GM12878 (cell line): ENCODE results near the gene TPCN2. TPM values are rescaled to one million over a fixed set of nuclear protein-coding genes. Genes with fewer than 3 reads are reported as not detected.

ENCODE experiments used
- ATAC-seq: fragments of 200-7000 bp; cut with Tn5 transposase; 3 replicates; pipeline ENCODE4 v1.9.1; 2020; ENCODE audit warnings: mild to moderate bottlenecking, moderate library complexity
- BruUV-seq: library from RNA; stranded (reverse); fragments of 400-500 nt; replicated peaks from 2 replicates; lab custom pipeline; 2021; lab: Mats Ljungman, UMichigan
- CTCF ChIA-PET: fragments of 300-600 bp; sonication (Branson Sonifier 250); formaldehyde crosslinking; extraction: SDS; loops from one replicate; lab custom pipeline; 2021; ENCODE audit warnings: inconsistent platforms; lab: Yijun Ruan, JAX
- POLR2A ChIA-PET: fragments of 350-600 bp; formaldehyde crosslinking; extraction: SDS; loops from one replicate; lab custom pipeline; 2021; ENCODE audit warnings: inconsistent platforms; lab: Charles Lee
- RAD21 ChIA-PET: fragments of 300-600 bp; sonication (Branson Sonifier 250); formaldehyde crosslinking; loops from one replicate; lab custom pipeline; 2023; ENCODE audit warnings: antibody characterized with exemption; ENCODE audit not compliant: unreplicated experiment; lab: Charles Lee
- SMC1A ChIA-PET: fragments of 300-600 bp; sonication (Branson Sonifier 250); formaldehyde crosslinking; loops from one replicate; lab custom pipeline; 2023; ENCODE audit not compliant: unreplicated experiment, uncharacterized antibody; lab: Charles Lee
- DNase-seq: peaks from one replicate; pipeline ENCODE4 v3.0.0-alpha.2; 2011; ENCODE audit warnings: low read depth, low spot score
- FAIRE-seq: peaks from 3 replicates; lab custom pipeline; 2011; peaks lifted over from hg19 to GRCh38; lab: Jason Lieb, UNC
- H2AFZ ChIP-seq: 2 replicates; pipeline ENCODE4 v1.6.0; 2011; ENCODE audit warnings: low read depth, low read length, control low read depth; ENCODE audit not compliant: control insufficient read depth
- H3K27ac ChIP-seq: 2 replicates; pipeline ENCODE4 v1.5.1; 2011; ENCODE audit warnings: control low read depth; ENCODE audit not compliant: control insufficient read depth, insufficient read depth
- H3K27me3 ChIP-seq, 2 experiments: replicated peaks in 1 of 2; 2 replicates each; pipeline versions ENCODE4 v1.6.0 to v1.6.1; 2011; ENCODE audit warnings: low read length in 1 of 2; ENCODE audit not compliant: control insufficient read depth in 2 of 2, insufficient read depth in 2 of 2
- H3K36me3 ChIP-seq, 2 experiments: 2 replicates each; pipeline ENCODE4 v1.5.1; 2011; ENCODE audit warnings: low read length in 1 of 2; ENCODE audit not compliant: control insufficient read depth in 2 of 2, insufficient read depth in 2 of 2
- H3K4me1 ChIP-seq: 2 replicates; pipeline ENCODE4 v1.6.1; 2011; ENCODE audit warnings: mild to moderate bottlenecking, low read length, moderate library complexity, mixed read lengths; ENCODE audit not compliant: control insufficient read depth, insufficient read depth
- H3K4me2 ChIP-seq: 2 replicates; pipeline ENCODE4 v1.6.0; 2011; ENCODE audit warnings: control low read depth; ENCODE audit not compliant: control insufficient read depth, insufficient read depth
- H3K4me3 ChIP-seq: fragments of 200-600 bp; sonication (generic); 2 replicates; pipeline ENCODE4 v1.5.1; 2016
- H3K79me2 ChIP-seq: 2 replicates; pipeline ENCODE4 v1.6.0; 2011; ENCODE audit warnings: low read length; ENCODE audit not compliant: control insufficient read depth, insufficient read depth
- H3K9ac ChIP-seq: 2 replicates; pipeline ENCODE4 v1.8.0; 2011; ENCODE audit warnings: low read length, control low read depth, mixed read lengths; ENCODE audit not compliant: control insufficient read depth, insufficient read depth
- H3K9me3 ChIP-seq: replicated peaks from 3 replicates; pipeline ENCODE4 v1.5.1; 2011; ENCODE audit warnings: mild to moderate bottlenecking, low read length; ENCODE audit not compliant: control insufficient read depth, insufficient read depth
- H4K20me1 ChIP-seq: 2 replicates; pipeline ENCODE4 v1.6.0; 2011; ENCODE audit not compliant: control insufficient read depth, insufficient read depth
- ATF7 ChIP-seq: fragments of 450-650 bp; IDR thresholded peaks from 2 replicates; pipeline ENCODE4 v1.6.1; 2016; ENCODE audit warnings: low read depth, mild to moderate bottlenecking
- BCL11A ChIP-seq: IDR thresholded peaks from 2 replicates; pipeline ENCODE4 v1.6.1; 2011; ENCODE audit warnings: low read depth, low read length
- BCL3 ChIP-seq: IDR thresholded peaks from 2 replicates; pipeline ENCODE4 v1.6.1; 2011; ENCODE audit warnings: borderline replicate concordance, low read depth, mild to moderate bottlenecking, moderate library complexity, low read length; ENCODE audit not compliant: insufficient read depth, poor library complexity, severe bottlenecking
- BRCA1 ChIP-seq: IDR thresholded peaks from 2 replicates; pipeline ENCODE4 v1.6.1; 2011; ENCODE audit warnings: low read depth, low read length, improper control_type of control experiment
- CBFB ChIP-seq: IDR thresholded peaks from 2 replicates; pipeline ENCODE4 v1.6.1; 2016; ENCODE audit warnings: antibody characterized with exemption, low read depth
- CREB1 ChIP-seq: IDR thresholded peaks from 2 replicates; pipeline ENCODE4 v1.6.1; 2012; ENCODE audit warnings: low read depth, mild to moderate bottlenecking, inconsistent platforms
- DPF2 ChIP-seq: fragments of 450-650 bp; IDR thresholded peaks from 2 replicates; pipeline ENCODE4 v1.6.1; 2017; ENCODE audit warnings: mild to moderate bottlenecking
- EED ChIP-seq: sonication (generic); IDR thresholded peaks from 2 replicates; pipeline ENCODE4 v1.6.1; 2016; ENCODE audit warnings: antibody characterized with exemption, low read depth
- ESRRA ChIP-seq: IDR thresholded peaks from 2 replicates; pipeline ENCODE4 v1.6.1; 2012; ENCODE audit warnings: mild to moderate bottlenecking, low read length, improper control_type of control experiment
- FOXK2 ChIP-seq: fragments of 450-650 bp; IDR thresholded peaks from 2 replicates; pipeline ENCODE4 v1.6.1; 2017; ENCODE audit warnings: mild to moderate bottlenecking, moderate library complexity
- LARP7 ChIP-seq: fragments of 450-650 bp; IDR thresholded peaks from 2 replicates; pipeline ENCODE4 v1.6.1; 2017; ENCODE audit warnings: mild to moderate bottlenecking
- MEF2B ChIP-seq: fragments of 450-650 bp; IDR thresholded peaks from 2 replicates; pipeline ENCODE4 v1.6.1; 2018; ENCODE audit warnings: mild to moderate bottlenecking, moderate library complexity; ENCODE audit not compliant: partially characterized antibody, poor library complexity, severe bottlenecking
- SMC3 ChIP-seq: IDR thresholded peaks from 2 replicates; pipeline ENCODE4 v1.6.1; 2011; ENCODE audit warnings: low read length, improper control_type of control experiment, borderline replicate concordance
- SP1 ChIP-seq: IDR thresholded peaks from one replicate; pipeline ENCODE4 v1.6.1; 2011; ENCODE audit warnings: low read depth, low read length
- ZBED1 ChIP-seq: IDR thresholded peaks from 2 replicates; pipeline ENCODE4 v1.6.1; 2016; ENCODE audit warnings: borderline replicate concordance
- WGBS: methylation state at CpG from one replicate; pipeline ENCODE4 v1.1.6; 2016; ENCODE audit warnings: low lambda C conversion rate; ENCODE audit not compliant: insufficient replicate concordance, insufficient coverage; ENCODE audit errors: missing lambda C conversion rate; 5-methylcytosine and 5-hydroxymethylcytosine counted together
- in situ Hi-C: fragments of 300-500 bp; cut with MboI; formaldehyde crosslinking; loops from 9 replicates; pipeline ENCODE4 v1.14.3; 2018; ENCODE audit warnings: mixed read lengths
- intact Hi-C: fragments of 100-400 bp; cut with micrococcal nuclease; formaldehyde crosslinking; loops from one replicate; pipeline ENCODE4 v1.14.2; 2022; ENCODE audit not compliant: unreplicated experiment
- polyA plus RNA-seq, 11 experiments: library from polyadenylated mRNA; depleted of rRNA in 4 of 11; unstranded in 6 of 11; stranded (reverse) in 5 of 11; fragments of >200 nt; fragmentation: Nextera tagmentation in 4 of 11; fragmentation: Illumina TruSeq in 1 of 11; extraction: Ambion mirVana in 4 of 11; extraction: Trizol in 1 of 11; gene quantifications; 1 replicate in 1 of 11; 2 replicates in 10 of 11; pipeline versions ENCODE4 v1.2.1 to v1.2.3, GENCODE V29; 2011 to 2016; ENCODE audit warnings: inconsistent platforms in 2 of 11, missing spikeins in 2 of 11, low read depth in 1 of 11
- total RNA-seq, 4 experiments: library from RNA; depleted of rRNA in 3 of 4; stranded (reverse); fragments of >200 nt in 3 of 4; fragmentation: Illumina TruSeq in 1 of 4; extraction: Trizol in 1 of 4; gene quantifications; 2 replicates each; pipeline versions ENCODE4 v1.2.1 to v1.2.3, GENCODE V29; 2013 to 2021
- TF ChIP-seq, protein P1 (sequence below): IDR thresholded peaks from 2 replicates; pipeline ENCODE4 v1.6.1; 2012; ENCODE audit warnings: low read length, inconsistent platforms
- TF ChIP-seq, protein P2 (sequence below): fragments of 450-650 bp; IDR thresholded peaks from 2 replicates; pipeline ENCODE4 v1.6.1; 2017; ENCODE audit warnings: antibody characterized with exemption, mild to moderate bottlenecking, moderate library complexity
- TF ChIP-seq, protein P3 (sequence below): fragments of 450-650 bp; IDR thresholded peaks from 2 replicates; pipeline ENCODE4 v1.6.1; 2017; ENCODE audit warnings: borderline replicate concordance

Gene TPCN2
- total and polyA plus RNA-seq, 10 of the 15 experiments (the other 5 are each of a cell fraction or from before 2014, with no cell fraction given) = 1.7 to 18.4 (median 8.4) TPM

DNA sequence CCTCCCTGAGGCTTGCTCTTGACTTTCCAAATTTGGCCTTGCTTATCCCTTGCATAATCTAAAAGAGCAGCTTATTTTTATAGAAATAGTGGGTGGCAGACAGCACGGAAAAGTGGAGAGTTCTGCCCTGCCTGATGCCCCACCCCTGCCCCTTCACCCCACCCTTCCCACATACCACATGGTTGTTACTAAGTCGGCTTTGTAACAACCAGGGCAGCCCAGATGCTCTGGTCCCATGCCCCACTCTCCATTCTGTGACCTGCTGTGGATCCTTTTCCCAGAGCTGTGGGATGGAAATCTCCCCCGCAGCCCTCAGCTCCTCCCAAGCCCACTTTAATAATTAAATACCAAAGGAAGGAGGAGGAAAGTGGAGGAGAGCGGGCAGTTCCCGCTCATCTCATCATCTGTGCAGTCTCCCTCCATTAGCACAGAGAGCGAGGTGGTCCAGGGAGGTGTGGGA lies 46.6 kb upstream of the TPCN2 start (continued):
- TF ChIP-seq DPF2 = no peak
- no peak for TF ChIP-seq FOXK2
- TF ChIP-seq BCL3 = no peak
- TF ChIP-seq SP1 = no peak
- TF ChIP-seq CREB1 = no peak
- TF ChIP-seq, protein P1, sequence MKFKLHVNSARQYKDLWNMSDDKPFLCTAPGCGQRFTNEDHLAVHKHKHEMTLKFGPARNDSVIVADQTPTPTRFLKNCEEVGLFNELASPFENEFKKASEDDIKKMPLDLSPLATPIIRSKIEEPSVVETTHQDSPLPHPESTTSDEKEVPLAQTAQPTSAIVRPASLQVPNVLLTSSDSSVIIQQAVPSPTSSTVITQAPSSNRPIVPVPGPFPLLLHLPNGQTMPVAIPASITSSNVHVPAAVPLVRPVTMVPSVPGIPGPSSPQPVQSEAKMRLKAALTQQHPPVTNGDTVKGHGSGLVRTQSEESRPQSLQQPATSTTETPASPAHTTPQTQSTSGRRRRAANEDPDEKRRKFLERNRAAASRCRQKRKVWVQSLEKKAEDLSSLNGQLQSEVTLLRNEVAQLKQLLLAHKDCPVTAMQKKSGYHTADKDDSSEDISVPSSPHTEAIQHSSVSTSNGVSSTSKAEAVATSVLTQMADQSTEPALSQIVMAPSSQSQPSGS = no peak
- no peak for TF ChIP-seq ATF7
- TF ChIP-seq LARP7 = no peak
- TF ChIP-seq ESRRA = no peak
- no peak for TF ChIP-seq CBFB

- SMC1A ChIA-PET = no interaction called here
- no peaks in the 10 kb centered on the region for H3K36me3 ChIP-seq
- no peak overlapping the region for H3K4me2 ChIP-seq
- H3K4me1 ChIP-seq = no peaks in the 10 kb centered on the region; the same call in 1 of the 2 replicates
- 14% methylated on average over 12 of the region's 13 CpGs for WGBS
- RAD21 ChIA-PET = no interaction called here
- POLR2A ChIA-PET = no interaction called here
- intact Hi-C loops = no loop called here
- FAIRE-seq (no peak), ATAC-seq (no peak), DNase-seq (no peak)
- H3K9me3 ChIP-seq = no peaks in the 10 kb centered on the region
- no peak for TF ChIP-seq BCL11A
- TF ChIP-seq MEF2B = no peak
- no peak for TF ChIP-seq CBFB
- TF ChIP-seq, protein P2, sequence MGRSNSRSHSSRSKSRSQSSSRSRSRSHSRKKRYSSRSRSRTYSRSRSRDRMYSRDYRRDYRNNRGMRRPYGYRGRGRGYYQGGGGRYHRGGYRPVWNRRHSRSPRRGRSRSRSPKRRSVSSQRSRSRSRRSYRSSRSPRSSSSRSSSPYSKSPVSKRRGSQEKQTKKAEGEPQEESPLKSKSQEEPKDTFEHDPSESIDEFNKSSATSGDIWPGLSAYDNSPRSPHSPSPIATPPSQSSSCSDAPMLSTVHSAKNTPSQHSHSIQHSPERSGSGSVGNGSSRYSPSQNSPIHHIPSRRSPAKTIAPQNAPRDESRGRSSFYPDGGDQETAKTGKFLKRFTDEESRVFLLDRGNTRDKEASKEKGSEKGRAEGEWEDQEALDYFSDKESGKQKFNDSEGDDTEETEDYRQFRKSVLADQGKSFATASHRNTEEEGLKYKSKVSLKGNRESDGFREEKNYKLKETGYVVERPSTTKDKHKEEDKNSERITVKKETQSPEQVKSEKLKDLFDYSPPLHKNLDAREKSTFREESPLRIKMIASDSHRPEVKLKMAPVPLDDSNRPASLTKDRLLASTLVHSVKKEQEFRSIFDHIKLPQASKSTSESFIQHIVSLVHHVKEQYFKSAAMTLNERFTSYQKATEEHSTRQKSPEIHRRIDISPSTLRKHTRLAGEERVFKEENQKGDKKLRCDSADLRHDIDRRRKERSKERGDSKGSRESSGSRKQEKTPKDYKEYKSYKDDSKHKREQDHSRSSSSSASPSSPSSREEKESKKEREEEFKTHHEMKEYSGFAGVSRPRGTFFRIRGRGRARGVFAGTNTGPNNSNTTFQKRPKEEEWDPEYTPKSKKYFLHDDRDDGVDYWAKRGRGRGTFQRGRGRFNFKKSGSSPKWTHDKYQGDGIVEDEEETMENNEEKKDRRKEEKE = no peak
- TF ChIP-seq SMC3 = no peak
- TF ChIP-seq EED = no peak
- TF ChIP-seq, protein P3, sequence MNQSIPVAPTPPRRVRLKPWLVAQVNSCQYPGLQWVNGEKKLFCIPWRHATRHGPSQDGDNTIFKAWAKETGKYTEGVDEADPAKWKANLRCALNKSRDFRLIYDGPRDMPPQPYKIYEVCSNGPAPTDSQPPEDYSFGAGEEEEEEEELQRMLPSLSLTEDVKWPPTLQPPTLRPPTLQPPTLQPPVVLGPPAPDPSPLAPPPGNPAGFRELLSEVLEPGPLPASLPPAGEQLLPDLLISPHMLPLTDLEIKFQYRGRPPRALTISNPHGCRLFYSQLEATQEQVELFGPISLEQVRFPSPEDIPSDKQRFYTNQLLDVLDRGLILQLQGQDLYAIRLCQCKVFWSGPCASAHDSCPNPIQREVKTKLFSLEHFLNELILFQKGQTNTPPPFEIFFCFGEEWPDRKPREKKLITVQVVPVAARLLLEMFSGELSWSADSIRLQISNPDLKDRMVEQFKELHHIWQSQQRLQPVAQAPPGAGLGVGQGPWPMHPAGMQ = no peak
- no peak for TF ChIP-seq BRCA1
- no peak for TF ChIP-seq ZBED1
- no peaks in the 10 kb centered on the region for H4K20me1 ChIP-seq
- no TSS peak for BruUV-seq
- CTCF ChIA-PET = no interaction called here
- no peaks in the 10 kb centered on the region for H3K79me2 ChIP-seq
- H3K4me3 ChIP-seq = no peak overlapping the region
- peaks cover 1 to 3% of the 10 kb centered on the region in 2 experiments; a peak in 2 of 4 replicates for H3K27me3 ChIP-seq
- no peak overlapping the region for H2AFZ ChIP-seq
- in situ Hi-C loops = no loop called here
- no peak overlapping the region for H3K9ac ChIP-seq
- H3K27ac ChIP-seq = no peak overlapping the region
Observed at GRCh38 chr11:69002570-69003231, 46.0 kb upstream of the TPCN2 start.
